Dedifferentiated amniotic fluid mesenchymal stem cell (primary cell): ENCODE results near the gene RSPO3.
"Not testable (repeated sequence)": the region's sequence is repeated elsewhere in the genome, so short reads cannot be mapped to it uniquely, and the experiment has no call there.

Source experiments
- DNase-seq: peaks from one replicate; pipeline ENCODE4 v3.0.0-alpha.2; 2016; ENCODE audit errors: extremely low spot score

Gene RSPO3

DNA sequence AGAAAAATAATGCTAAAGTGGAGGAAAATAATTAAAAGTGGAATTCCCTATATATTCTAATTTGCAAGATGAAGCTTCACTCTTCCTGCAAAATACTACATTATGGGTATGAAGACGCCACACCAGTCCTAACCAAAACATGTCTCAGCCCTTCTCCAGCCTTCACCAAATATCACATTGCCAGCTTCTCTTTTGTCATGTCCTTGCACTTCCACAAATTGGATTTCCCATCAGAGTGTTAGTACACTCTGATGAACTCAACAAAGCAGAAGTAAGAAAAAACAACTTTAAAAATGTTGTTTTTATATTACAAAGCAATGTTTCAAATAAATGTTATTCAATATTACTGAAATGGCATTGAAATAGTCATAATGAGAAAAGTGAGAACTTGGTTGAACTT lies 85.8 kb downstream of the RSPO3 start:
- DNase-seq: no peak

DNA sequence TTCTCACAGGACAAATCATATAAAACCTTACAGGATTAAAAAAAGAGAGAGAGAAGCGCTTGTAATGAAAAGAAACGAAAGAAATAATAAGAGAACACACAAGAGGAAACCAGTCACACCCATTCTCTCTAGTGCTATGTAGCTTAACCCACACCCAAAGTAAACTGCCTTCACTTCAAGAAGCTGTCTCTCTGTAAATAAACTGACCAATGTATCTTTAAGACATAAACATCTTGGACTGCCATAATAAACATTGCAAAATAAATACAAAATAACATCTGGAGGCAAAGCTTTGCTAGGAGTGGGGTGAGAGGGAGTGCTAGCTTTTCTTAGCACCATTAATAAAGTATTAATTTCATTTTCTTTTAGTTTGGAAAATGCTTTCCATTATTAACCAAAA lies 86.6 kb downstream of the RSPO3 start:
- DNase-seq: no peak

DNA sequence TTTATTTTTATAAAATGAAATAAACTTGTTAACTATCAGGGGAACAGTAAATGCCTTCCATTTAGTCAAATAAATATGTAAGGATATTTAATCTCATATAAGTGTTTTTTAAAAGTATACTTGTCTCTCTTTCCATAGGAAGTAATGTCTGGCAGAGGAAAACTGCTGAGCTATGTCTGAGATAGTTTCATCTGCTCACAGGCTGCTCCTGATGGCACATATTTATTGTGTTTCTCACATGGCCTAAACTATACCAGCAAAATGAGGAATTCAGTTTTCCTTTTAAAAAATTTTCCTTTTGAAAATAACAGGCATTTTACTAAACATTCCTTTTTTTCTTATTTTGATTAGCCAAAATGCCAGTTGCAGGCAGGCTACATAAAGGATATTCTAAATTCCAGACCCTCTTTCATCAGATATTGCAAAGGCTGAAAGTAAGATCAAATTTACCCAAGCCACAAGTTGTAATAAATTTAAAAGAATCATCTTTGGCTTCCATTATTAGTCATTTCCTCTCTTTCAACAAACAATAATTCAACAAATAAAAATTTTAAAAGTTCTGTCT lies 88.1 kb downstream of the RSPO3 start:
- DNase-seq: no peak

DNA sequence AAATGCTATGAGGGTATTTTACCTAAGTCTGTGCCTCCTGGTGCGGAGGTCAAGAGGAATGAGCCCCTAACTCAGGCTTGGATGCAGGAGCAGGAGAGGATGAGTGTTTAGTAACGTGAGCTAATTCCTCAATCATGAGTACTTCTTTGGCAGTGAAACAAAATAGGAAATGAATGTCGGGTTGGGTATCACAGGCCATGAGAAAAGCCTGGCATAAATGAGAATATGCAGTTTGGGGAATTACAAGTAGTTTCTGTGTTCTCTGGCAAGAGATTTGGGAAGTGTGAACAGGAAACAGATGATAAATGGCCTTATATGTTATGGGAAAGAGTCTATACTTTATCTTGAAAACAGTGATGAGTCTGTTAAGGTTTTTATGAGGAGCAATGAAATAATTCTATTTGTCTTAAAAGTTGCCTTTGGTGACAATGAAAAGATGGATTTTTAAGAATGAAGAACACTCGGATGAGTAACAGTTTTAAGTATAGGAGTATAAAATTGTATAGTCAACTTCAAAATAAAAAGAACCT lies 89.2 kb downstream of the RSPO3 start:
- DNase-seq: no peak

DNA sequence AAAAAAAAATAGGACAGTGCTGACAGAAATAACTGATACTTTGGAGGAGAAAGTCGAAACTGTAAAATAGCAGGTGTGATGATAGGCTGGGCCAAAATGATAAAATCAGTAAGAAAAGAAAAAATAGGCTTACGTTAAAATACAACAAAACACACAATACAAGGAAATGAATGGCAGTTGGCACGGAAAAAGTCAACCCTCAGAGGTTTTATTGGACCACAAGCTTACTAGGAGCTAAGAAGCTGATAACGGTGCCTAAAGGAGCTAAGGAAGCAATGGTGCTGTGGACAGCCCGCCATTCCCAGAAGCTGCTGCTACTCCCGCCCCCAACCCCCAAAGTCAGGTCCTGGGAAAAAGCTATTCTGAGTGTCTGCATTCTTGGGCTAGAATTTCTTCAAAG lies 92.3 kb downstream of the RSPO3 start:
- no peak for DNase-seq

DNA sequence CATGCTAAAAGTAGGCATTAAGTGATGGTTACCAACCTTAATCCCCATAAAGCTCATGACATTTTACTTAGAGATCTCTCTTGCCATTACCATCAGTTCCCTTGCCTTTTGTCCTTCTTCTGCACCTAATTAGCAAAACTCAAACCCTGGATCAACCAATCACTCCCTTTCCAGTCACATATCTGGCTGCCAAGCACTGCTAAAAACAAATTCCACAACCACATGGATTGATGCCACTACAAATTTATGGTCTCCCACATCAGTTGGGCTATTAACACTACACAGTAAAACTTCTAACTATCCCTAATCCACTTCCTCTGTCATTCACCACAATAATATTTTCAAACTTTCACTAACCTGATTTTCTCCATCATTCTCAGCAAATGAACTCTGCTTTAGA lies 93.9 kb downstream of the RSPO3 start:
- no peak for DNase-seq

DNA sequence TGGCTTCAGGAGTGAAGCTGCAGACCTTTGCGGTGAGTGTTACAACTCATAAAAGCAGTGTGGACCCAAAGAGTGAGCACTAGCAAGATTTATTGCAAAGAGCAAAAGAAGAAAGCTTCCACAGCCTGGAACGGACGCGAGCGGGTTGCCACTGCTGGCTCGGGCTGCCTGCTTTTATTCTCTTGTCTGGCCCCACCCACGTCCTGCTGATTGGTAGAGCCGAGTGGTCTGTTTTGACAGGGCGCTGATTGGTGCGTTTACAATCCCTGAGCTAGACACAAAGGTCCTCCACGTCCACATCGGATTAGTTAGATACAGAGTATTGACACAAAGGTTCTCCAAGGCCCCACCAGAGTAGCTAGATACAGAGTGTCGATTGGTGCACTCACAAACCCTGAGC lies 95.6 kb downstream of the RSPO3 start:
- DNase-seq: not testable (repeated sequence)

DNA sequence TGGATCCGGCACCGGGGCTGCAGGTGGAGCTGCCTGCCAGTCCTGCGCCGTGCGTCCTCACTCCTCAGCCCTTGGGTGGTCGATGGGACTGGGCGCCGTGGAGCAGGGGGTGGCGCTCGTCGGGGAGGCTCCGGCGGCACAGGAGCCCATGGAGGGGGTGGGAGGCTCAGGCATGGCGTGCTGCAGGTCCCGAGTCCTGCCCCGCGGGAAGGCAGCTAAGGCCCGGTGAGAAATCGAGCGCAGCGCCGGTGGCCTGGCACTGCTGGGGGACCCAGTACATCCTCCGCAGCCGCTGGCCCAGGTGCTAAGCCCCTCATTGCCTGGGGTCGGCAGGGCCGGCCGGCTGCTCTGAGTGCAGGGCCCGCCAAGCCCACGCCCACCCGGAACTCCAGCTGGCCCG lies 96.1 kb downstream of the RSPO3 start:
- DNase-seq: not testable (repeated sequence)

DNA sequence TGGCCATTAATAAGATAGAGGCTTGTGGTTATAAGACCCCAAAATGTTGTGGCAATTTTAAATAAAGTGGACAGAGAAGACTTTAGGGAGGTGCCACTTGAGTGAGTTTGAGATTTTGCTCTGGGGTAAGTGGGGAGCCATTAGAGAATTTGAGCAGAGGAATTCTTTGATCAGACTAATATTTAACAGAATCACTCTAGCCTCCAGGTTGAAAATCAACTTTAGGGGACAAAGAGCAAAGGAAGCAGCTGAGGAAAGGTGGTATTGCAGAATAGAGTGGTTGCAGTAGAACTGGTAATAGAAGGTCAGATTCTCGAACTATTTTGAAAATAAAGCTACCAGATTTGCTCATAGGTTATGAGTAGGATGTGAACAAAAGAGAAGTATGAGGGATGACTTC lies 97.5 kb downstream of the RSPO3 start:
- no peak for DNase-seq

DNA sequence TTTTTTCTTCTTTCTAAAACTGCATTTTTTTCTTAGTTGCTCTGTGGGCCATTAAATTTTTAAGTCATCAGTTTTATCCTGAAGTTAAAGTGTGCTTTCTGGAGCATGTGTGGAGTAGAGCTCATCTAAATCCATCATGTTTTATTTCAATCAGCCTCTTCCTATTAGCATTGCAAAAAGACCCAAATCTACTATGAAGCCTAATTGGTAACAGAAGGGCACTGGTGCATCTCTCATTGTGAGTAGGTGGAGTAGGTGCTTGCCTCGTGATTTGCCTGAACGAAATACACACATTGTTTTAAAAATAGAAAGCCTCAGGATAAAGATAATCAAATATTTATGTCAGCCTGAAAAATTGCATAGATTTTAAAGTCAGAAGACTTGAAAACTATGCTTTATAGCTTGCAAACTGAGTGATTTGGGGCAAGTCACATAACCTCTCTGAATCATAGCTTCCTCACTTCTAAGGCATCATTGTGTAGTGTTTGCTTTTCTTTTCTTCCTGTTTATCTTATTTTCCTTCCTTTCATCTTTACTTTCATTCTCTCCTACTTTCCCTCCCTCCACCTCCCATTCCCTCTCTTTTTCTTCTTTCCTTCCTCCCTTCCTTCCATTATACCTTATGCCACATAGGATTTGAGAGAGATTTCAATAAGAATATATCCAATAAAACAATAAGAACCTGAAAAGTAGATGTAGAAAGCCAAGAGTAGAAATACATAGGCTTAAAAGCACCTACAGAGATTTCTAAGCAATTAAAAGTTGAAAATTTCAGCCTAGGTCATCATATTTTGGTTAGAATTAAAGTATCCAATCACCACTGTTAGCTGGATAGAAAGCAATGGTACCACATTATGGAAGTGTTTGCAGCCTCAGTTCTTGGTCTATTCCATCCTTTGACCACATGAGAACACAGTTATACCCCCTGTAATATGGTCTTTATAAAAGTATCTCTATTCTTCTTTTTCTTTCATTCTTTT lies 98.6 kb downstream of the RSPO3 start:
- no peak for DNase-seq

DNA sequence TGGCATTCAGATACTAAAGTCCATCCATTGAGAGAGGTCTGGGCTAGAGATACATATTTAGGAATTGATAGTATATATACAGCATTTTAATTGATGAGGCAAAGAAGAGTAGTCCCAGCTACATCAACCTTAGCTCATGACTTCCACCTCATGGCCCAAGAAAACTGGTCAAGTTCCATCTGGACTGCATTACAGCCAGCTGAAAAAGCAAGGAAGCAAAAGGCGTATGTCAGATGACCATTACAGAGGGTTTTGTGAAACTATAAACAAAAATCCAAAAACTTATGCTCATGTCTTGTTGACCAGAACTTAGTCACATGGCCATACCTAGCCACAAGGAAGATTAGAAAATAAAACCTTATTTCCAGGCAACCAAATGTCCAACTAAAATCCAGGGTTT lies 101.4 kb downstream of the RSPO3 start:
- no peak for DNase-seq

DNA sequence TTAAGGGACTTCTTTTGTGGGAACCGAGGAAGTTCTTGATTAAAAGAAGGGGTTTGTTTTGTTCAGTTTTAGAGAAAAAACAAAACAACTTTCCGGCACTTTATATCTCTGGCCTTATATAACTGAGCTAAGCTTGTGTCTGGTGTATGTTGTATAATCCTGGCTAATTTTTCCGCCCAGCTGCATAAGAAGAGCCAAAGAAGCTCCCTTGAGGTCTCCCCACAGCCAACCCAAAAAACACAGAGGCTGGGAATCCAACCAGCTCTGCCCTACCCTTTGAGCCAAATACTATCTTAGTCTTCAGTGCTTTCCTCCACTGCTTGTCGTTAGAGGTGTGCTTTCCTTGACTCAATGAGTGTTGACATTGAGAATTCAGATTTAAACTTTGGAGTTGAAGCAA lies 102.7 kb downstream of the RSPO3 start:
- no peak for DNase-seq

DNA sequence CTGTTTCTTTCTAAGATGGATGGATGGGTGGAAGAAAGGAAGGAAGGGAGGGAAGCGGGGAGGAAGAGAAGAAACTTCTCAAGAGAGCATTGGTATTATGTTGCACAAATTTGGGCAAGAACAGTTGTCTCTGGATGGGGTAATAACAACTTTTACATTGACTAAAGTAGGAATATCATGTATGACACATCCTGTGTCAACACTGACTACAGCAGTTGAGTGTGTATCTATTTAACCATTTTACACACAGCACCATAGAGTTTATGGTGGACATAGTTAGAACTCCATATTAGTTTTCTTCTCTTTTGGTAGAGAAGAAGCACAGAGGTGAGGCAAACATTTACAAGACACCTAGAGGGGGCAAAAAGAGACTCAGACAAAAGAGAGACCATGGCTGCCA lies 103.9 kb downstream of the RSPO3 start:
- no peak for DNase-seq

DNA sequence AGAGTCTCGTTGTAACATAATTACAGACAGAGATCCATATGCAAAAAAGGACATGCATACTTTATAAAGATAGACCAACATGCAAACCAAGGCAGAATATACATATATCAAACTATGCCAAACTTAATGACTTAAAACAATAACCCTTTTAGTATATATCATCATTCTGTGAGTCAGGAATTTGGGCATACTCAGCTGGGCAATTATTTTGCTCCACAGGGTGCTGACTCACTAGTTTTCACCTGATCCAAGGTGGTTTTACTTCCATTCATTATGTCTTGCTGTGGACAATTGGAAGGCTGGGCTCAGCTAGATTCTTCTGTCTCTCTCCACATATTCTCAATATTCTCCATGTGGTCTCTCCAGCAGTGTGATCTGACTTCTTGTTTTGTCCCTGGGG lies 107.0 kb downstream of the RSPO3 start:
- DNase-seq: no peak

DNA sequence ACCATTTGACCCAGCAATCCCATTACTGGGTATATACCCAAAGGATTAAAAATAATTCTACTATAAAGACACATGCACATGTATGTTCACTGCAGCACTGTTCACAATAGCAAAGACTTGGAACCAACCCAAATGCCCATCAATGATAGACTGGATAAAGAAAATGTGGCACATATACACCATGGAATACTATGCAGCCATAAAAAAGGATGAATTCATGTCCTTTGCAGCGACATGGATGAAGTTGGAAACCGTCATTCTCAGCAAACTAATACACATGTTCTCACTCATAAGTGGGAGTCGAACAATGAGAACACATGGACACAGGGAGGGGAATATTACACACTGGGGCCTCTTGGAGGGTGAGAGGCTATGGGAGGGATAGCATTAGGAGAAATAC lies 115.3 kb downstream of the RSPO3 start:
- DNase-seq: not testable (repeated sequence)

DNA sequence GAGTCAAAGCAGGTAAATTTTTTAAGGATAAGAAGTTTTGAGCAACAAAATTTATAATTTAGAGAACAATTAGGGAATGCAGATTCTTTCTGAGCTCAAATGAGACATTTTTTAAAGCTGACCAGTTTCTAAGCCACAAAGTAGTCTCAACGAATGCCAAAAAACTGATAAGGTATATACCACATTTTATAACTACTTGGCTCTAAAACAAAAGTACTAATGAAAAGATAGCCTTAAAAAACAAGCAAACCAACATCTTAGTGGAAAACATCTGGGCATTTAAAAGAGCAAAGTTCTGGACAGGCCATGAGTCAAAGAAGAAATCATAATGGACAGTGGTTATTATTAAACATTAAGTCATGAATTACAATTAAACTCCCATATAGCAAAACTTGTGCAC lies 125.0 kb downstream of the RSPO3 start:
- DNase-seq: no peak
